K562 (cell line): ENCODE measurements around the gene KIN. TPM values are rescaled to one million over a fixed set of nuclear protein-coding genes. Genes with fewer than 3 reads are reported as not detected.

Experiments
- FOXA3 ChIP-seq, 2 experiments: fragments of 450-650 bp in 1 of 2; sonication (generic) in 1 of 2; formaldehyde crosslinking; IDR thresholded peaks in 1 of 2; conservative IDR thresholded peaks in 1 of 2; 2 replicates each; pipeline versions ENCODE4 v1.4.0 to v1.8.0; 2020 to 2022; ENCODE audit warnings: mild to moderate bottlenecking in 2 of 2, missing genetic modification reagents in 1 of 2
- PTRF ChIP-seq: fragments of 450-650 bp; IDR thresholded peaks from 2 replicates; pipeline ENCODE4 v1.6.1; 2016; ENCODE audit warnings: mild to moderate bottlenecking, missing genetic modification characterization, missing compliant biosample characterization
- ZNF431 ChIP-seq: sonication (generic); formaldehyde crosslinking; IDR thresholded peaks from 2 replicates; pipeline ENCODE4 v1.8.0; 2022; ENCODE audit warnings: mild to moderate bottlenecking, missing genetic modification reagents
- ZNF780A ChIP-seq: fragments of 250-450 bp; sonication (Bioruptor Pico); IDR thresholded peaks from 2 replicates; pipeline ENCODE4 v1.5.0; 2021; ENCODE audit warnings: mild to moderate bottlenecking
- polyA plus RNA-seq, 8 experiments: library from polyadenylated mRNA; depleted of rRNA in 4 of 8; stranded (reverse) in 5 of 8; unstranded in 3 of 8; fragments of >200 nt; fragmentation: Nextera tagmentation in 2 of 8; fragmentation: Illumina TruSeq in 1 of 8; extraction: Ambion mirVana in 2 of 8; extraction: Trizol in 1 of 8; gene quantifications; 2 replicates each; pipeline versions ENCODE4 v1.2.1 to v1.2.3, GENCODE V29; 2011 to 2014; ENCODE audit warnings: inconsistent platforms in 1 of 8, missing spikeins in 1 of 8
- total RNA-seq, 7 experiments: library from RNA; depleted of rRNA in 6 of 7; stranded (reverse); fragments of >200 nt in 6 of 7; fragmentation: Illumina TruSeq in 2 of 7; extraction: Trizol in 2 of 7; gene quantifications; 2 replicates each; pipeline versions ENCODE4 v1.2.1 to v1.2.3, GENCODE V29; 2011 to 2021; ENCODE audit warnings: low replicate concordance in 1 of 7
- TF ChIP-seq, protein P1 (sequence below), 2 experiments: fragments of 450-650 bp; formaldehyde crosslinking in 1 of 2; IDR thresholded peaks; 2 replicates each; pipeline versions ENCODE4 v1.4.0 to v1.6.1; 2014 to 2020; ENCODE audit warnings: mild to moderate bottlenecking in 2 of 2, borderline replicate concordance in 1 of 2, low read depth in 1 of 2
- TF ChIP-seq, protein P2 (sequence below): sonication (generic); formaldehyde crosslinking; IDR thresholded peaks from 2 replicates; pipeline ENCODE4 v1.8.0; 2022; ENCODE audit warnings: mild to moderate bottlenecking, missing genetic modification reagents

The KIN gene
- total and polyA plus RNA-seq, 9 of the 15 experiments (the other 6 are each of a cell fraction or from before 2014, with no cell fraction given), result 11.7 to 35.6 (median 16.0) TPM

DNA sequence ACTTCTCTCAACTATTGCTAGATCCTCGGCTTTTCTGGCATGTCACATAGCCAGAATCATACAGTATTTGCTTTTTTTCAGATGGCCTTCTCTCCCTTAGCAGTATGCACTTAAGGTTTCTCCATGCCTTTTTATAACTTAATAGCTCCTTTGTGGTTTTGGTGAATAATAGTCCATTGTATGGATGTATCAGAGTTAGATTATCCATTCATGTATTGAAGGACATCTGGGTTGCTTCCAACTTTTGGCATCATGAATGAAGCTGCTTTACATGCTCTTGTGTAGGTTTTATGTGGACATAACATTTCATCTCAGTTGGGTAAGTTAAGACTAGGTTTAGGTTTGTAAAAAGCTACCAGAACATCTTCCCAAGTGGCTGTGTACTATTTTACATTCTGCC lies 4.7 kb upstream of the KIN start (continued):
- TF ChIP-seq, protein P1, sequence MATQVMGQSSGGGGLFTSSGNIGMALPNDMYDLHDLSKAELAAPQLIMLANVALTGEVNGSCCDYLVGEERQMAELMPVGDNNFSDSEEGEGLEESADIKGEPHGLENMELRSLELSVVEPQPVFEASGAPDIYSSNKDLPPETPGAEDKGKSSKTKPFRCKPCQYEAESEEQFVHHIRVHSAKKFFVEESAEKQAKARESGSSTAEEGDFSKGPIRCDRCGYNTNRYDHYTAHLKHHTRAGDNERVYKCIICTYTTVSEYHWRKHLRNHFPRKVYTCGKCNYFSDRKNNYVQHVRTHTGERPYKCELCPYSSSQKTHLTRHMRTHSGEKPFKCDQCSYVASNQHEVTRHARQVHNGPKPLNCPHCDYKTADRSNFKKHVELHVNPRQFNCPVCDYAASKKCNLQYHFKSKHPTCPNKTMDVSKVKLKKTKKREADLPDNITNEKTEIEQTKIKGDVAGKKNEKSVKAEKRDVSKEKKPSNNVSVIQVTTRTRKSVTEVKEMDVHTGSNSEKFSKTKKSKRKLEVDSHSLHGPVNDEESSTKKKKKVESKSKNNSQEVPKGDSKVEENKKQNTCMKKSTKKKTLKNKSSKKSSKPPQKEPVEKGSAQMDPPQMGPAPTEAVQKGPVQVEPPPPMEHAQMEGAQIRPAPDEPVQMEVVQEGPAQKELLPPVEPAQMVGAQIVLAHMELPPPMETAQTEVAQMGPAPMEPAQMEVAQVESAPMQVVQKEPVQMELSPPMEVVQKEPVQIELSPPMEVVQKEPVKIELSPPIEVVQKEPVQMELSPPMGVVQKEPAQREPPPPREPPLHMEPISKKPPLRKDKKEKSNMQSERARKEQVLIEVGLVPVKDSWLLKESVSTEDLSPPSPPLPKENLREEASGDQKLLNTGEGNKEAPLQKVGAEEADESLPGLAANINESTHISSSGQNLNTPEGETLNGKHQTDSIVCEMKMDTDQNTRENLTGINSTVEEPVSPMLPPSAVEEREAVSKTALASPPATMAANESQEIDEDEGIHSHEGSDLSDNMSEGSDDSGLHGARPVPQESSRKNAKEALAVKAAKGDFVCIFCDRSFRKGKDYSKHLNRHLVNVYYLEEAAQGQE (IDR thresholded peaks at IDR 0.05; ENCODE audit: borderline replicate concordance), result no peak
- TF ChIP-seq, protein P1 (CRISPR knock-in tag; IDR thresholded peaks at IDR 0.05; ENCODE audit: low read depth), result no peak
- TF ChIP-seq ZNF431 (no peak), FOXA3 (CRISPR knock-in tag; conservative IDR thresholded peaks at IDR 0.05 in 1 of 2, IDR thresholded peaks at IDR 0.05 in 1 of 2) (no peak), ZNF780A (CRISPR knock-in tag) (no peak), PTRF (tag) (no peak)
- TF ChIP-seq, protein P2, sequence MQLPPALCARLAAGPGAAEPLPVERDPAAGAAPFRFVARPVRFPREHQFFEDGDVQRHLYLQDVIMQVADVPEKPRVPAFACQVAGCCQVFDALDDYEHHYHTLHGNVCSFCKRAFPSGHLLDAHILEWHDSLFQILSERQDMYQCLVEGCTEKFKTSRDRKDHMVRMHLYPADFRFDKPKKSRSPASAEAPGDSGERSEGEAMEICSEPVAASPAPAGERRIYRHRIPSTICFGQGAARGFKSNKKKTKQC (CRISPR knock-in tag), result no peak
- TF ChIP-seq, all 486 proteins: peak for 0
